A549 (cell line): Measurements from ENCODE around the gene ADGRL3.

Source experiments
- CBX2 ChIP-seq: fragments of 200-600 bp; sonication (generic); IDR thresholded peaks from 2 replicates; pipeline ENCODE4 v1.6.1; 2016; ENCODE audit warnings: low read depth, mild to moderate bottlenecking, borderline replicate concordance
- CEBPB ChIP-seq, 2 experiments: fragments of >200 bp in 1 of 2; sonication (Bioruptor Twin) in 1 of 2; formaldehyde crosslinking in 1 of 2; IDR thresholded peaks; 2 replicates each; pipeline ENCODE4 v1.6.1; 2012 to 2016
- HOXB13 ChIP-seq: fragments of 250-450 bp; sonication (Bioruptor Pico); IDR thresholded peaks from 2 replicates; pipeline ENCODE4 v1.5.0; 2020; ENCODE audit warnings: low read depth, mild to moderate bottlenecking, moderate library complexity
- JUN ChIP-seq, 2 experiments: fragments of >200 bp; sonication (Bioruptor Twin); formaldehyde crosslinking; IDR thresholded peaks; 2 replicates in 1 of 2; 3 replicates in 1 of 2; pipeline ENCODE4 v1.6.1; 2016 to 2017
- KDM5A ChIP-seq: fragments of 200-600 bp; sonication (generic); IDR thresholded peaks from 2 replicates; pipeline ENCODE4 v1.6.1; 2016; ENCODE audit warnings: antibody characterized with exemption, mild to moderate bottlenecking
- POLR2A ChIP-seq: IDR thresholded peaks from 2 replicates; pipeline ENCODE4 v1.6.1; 2012; ENCODE audit warnings: mild to moderate bottlenecking, low read length
- POLR2AphosphoS2 ChIP-seq: conservative IDR thresholded peaks from 2 replicates; pipeline ENCODE4 v1.6.1; 2012; ENCODE audit warnings: low read length, improper control_type of control experiment, inconsistent platforms
- RCOR1 ChIP-seq: fragments of 150-350 bp; IDR thresholded peaks from 2 replicates; pipeline ENCODE4 v1.6.1; 2014; ENCODE audit warnings: antibody characterized with exemption, low read length, low read depth
- SMC3 ChIP-seq: fragments of >200 bp; sonication (Bioruptor Twin); formaldehyde crosslinking; IDR thresholded peaks from 3 replicates; pipeline ENCODE4 v1.6.1; 2018; ENCODE audit warnings: inconsistent platforms
- ZC3H11A ChIP-seq: fragments of 450-650 bp; IDR thresholded peaks from 2 replicates; pipeline ENCODE4 v1.6.1; 2014; ENCODE audit warnings: antibody characterized with exemption, mild to moderate bottlenecking
- TF ChIP-seq, protein P1 (sequence below): fragments of >200 bp; sonication (Bioruptor Twin); formaldehyde crosslinking; IDR thresholded peaks from 3 replicates; pipeline ENCODE4 v1.6.1; 2016
- TF ChIP-seq, protein P2 (sequence below): fragments of >200 bp; sonication (Bioruptor Twin); formaldehyde crosslinking; IDR thresholded peaks from 3 replicates; pipeline ENCODE4 v1.5.1; 2016
- TF ChIP-seq, protein P3 (sequence below): IDR thresholded peaks from 2 replicates; pipeline ENCODE4 v1.6.1; 2012
- TF ChIP-seq, protein P4 (sequence below): IDR thresholded peaks from 2 replicates; pipeline ENCODE4 v1.6.1; 2012

DNA sequence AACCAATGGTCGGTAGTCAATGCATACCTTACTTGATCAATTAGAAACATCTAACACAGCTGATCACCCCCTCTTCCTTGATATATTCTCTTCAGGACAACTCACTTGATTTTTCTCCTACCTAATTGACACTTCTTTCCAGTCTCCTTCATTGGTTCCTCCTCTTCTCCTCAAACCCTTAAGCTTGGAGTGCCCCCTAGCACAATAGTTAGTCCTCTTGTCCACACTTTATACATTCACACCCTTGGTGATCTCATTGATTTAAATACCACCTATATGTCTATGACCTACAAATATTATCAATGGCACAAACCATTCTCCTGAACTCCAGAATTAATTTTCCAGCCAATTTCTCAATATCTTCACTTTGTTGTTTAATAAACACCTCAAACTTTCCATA, 724.0 kb downstream of the ADGRL3 start:
- TF ChIP-seq CBX2: no peak
- TF ChIP-seq POLR2A: no peak
- TF ChIP-seq, protein P1, sequence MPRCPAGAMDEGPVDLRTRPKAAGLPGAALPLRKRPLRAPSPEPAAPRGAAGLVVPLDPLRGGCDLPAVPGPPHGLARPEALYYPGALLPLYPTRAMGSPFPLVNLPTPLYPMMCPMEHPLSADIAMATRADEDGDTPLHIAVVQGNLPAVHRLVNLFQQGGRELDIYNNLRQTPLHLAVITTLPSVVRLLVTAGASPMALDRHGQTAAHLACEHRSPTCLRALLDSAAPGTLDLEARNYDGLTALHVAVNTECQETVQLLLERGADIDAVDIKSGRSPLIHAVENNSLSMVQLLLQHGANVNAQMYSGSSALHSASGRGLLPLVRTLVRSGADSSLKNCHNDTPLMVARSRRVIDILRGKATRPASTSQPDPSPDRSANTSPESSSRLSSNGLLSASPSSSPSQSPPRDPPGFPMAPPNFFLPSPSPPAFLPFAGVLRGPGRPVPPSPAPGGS: no peak
- no peak for TF ChIP-seq HOXB13
- TF ChIP-seq, protein P2, sequence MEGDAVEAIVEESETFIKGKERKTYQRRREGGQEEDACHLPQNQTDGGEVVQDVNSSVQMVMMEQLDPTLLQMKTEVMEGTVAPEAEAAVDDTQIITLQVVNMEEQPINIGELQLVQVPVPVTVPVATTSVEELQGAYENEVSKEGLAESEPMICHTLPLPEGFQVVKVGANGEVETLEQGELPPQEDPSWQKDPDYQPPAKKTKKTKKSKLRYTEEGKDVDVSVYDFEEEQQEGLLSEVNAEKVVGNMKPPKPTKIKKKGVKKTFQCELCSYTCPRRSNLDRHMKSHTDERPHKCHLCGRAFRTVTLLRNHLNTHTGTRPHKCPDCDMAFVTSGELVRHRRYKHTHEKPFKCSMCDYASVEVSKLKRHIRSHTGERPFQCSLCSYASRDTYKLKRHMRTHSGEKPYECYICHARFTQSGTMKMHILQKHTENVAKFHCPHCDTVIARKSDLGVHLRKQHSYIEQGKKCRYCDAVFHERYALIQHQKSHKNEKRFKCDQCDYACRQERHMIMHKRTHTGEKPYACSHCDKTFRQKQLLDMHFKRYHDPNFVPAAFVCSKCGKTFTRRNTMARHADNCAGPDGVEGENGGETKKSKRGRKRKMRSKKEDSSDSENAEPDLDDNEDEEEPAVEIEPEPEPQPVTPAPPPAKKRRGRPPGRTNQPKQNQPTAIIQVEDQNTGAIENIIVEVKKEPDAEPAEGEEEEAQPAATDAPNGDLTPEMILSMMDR: no peak
- TF ChIP-seq RCOR1: no peak
- no peak for TF ChIP-seq KDM5A
- TF ChIP-seq, protein P3, sequence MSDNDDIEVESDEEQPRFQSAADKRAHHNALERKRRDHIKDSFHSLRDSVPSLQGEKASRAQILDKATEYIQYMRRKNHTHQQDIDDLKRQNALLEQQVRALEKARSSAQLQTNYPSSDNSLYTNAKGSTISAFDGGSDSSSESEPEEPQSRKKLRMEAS: no peak
- TF ChIP-seq SMC3: no peak
- no peak for TF ChIP-seq CEBPB (IDR thresholded peaks at IDR 0.05)
- no peak for TF ChIP-seq ZC3H11A
- TF ChIP-seq, protein P4, sequence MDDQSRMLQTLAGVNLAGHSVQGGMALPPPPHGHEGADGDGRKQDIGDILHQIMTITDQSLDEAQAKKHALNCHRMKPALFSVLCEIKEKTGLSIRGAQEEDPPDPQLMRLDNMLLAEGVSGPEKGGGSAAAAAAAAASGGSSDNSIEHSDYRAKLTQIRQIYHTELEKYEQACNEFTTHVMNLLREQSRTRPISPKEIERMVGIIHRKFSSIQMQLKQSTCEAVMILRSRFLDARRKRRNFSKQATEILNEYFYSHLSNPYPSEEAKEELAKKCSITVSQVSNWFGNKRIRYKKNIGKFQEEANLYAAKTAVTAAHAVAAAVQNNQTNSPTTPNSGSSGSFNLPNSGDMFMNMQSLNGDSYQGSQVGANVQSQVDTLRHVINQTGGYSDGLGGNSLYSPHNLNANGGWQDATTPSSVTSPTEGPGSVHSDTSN: no peak
- no peak for TF ChIP-seq JUN (IDR thresholded peaks at IDR 0.05)
- TF ChIP-seq POLR2AphosphoS2: no peak
